Erythroblast (primary cell): ENCODE measurements around the gene SUN1.

Experiments used
- GATA1 ChIP-seq: IDR thresholded peaks from 2 replicates; pipeline ENCODE4 v1.6.1; 2011; ENCODE audit warnings: low read depth, mild to moderate bottlenecking, control low read depth, low read length, moderate library complexity
- POLR2A ChIP-seq: IDR thresholded peaks from 2 replicates; pipeline ENCODE4 v1.6.1; 2011; ENCODE audit warnings: mild to moderate bottlenecking, low read length

- no peak for TF ChIP-seq POLR2A
- TF ChIP-seq GATA1: no peak
Observed at GRCh38 chr7:822692-823276, 9.5 kb upstream of the SUN1 start.
